ENCODE measurements around the gene UNC13B. TPM values are rescaled to one million over a fixed set of nuclear protein-coding genes. Genes with fewer than 3 reads are reported as not detected.
"Not testable (repeated sequence)": the region's sequence is repeated elsewhere in the genome, so short reads cannot be mapped to it uniquely, and the experiment has no call there.

The UNC13B gene
- total RNA-seq, 1 donor from 2014 or later = 39.9 TPM

- Mint-ChIP-seq H3K27ac (ENCODE audit: unreplicated experiment) (no peak overlapping the region), H3K36me3 (ENCODE audit: low read depth, unreplicated experiment) (peaks cover 17% of the 10 kb centered on the region), H3K9me3 (ENCODE audit: unreplicated experiment) (peaks cover 4% of the 10 kb centered on the region), H3K4me3 (ENCODE audit: unreplicated experiment) (no peak overlapping the region), H3K27me3 (ENCODE audit: unreplicated experiment) (peaks cover 1% of the 10 kb centered on the region), H3K4me1 (ENCODE audit: unreplicated experiment) (no peaks in the 10 kb centered on the region)
- DNase-seq (ENCODE audit: low spot score) = no peak
- no peak for TF ChIP-seq CTCF (IDR thresholded peaks at IDR 0.05; ENCODE audit: unreplicated experiment)
Measured at GRCh38 chr9:35136866-35137265, 24.9 kb upstream of the UNC13B start.

- no peak for DNase-seq (ENCODE audit: low spot score)
- no peak overlapping the region for H3K27ac Mint-ChIP-seq (ENCODE audit: unreplicated experiment)
- H3K4me1 Mint-ChIP-seq (ENCODE audit: unreplicated experiment) = no peaks in the 10 kb centered on the region
- H3K9me3 Mint-ChIP-seq (ENCODE audit: unreplicated experiment) = peaks cover 4% of the 10 kb centered on the region
- TF ChIP-seq CTCF (IDR thresholded peaks at IDR 0.05; ENCODE audit: unreplicated experiment) = no peak
- no peak overlapping the region for H3K4me3 Mint-ChIP-seq (ENCODE audit: unreplicated experiment)
- H3K36me3 Mint-ChIP-seq (ENCODE audit: low read depth, unreplicated experiment) = peaks cover 18% of the 10 kb centered on the region
- peaks cover 1% of the 10 kb centered on the region for H3K27me3 Mint-ChIP-seq (ENCODE audit: unreplicated experiment)
Measured at GRCh38 chr9:35140093-35140492, 21.7 kb upstream of the UNC13B start.

GRCh38 chr9:35142037-35142436 lies 19.8 kb upstream of the UNC13B start:
- Mint-ChIP-seq H3K27ac (ENCODE audit: unreplicated experiment) (no peak overlapping the region), H3K4me1 (ENCODE audit: unreplicated experiment) (no peaks in the 10 kb centered on the region), H3K9me3 (ENCODE audit: unreplicated experiment) (peaks cover 4% of the 10 kb centered on the region), H3K36me3 (ENCODE audit: low read depth, unreplicated experiment) (peaks cover 18% of the 10 kb centered on the region), H3K27me3 (ENCODE audit: unreplicated experiment) (peaks cover 1% of the 10 kb centered on the region), H3K4me3 (ENCODE audit: unreplicated experiment) (no peak overlapping the region)
- no peak for DNase-seq (ENCODE audit: low spot score)
- TF ChIP-seq CTCF (IDR thresholded peaks at IDR 0.05; ENCODE audit: unreplicated experiment) = no peak

GRCh38 chr9:35147941-35148563 lies 13.8 kb upstream of the UNC13B start:
- Mint-ChIP-seq H3K36me3 (ENCODE audit: low read depth, unreplicated experiment) (peaks cover 13% of the 10 kb centered on the region), H3K9me3 (ENCODE audit: unreplicated experiment) (peaks cover 12% of the 10 kb centered on the region)
- not testable (repeated sequence) for DNase-seq (ENCODE audit: low spot score); H3K4me3 Mint-ChIP-seq (ENCODE audit: unreplicated experiment); H3K27ac Mint-ChIP-seq (ENCODE audit: unreplicated experiment); H3K4me1 Mint-ChIP-seq (ENCODE audit: unreplicated experiment); H3K27me3 Mint-ChIP-seq (ENCODE audit: unreplicated experiment)

- H3K36me3 Mint-ChIP-seq (ENCODE audit: low read depth, unreplicated experiment) = peaks cover 13% of the 10 kb centered on the region
- DNase-seq (ENCODE audit: low spot score) = no peak
- no peak overlapping the region for H3K4me3 Mint-ChIP-seq (ENCODE audit: unreplicated experiment)
- no peak for TF ChIP-seq CTCF (IDR thresholded peaks at IDR 0.05; ENCODE audit: unreplicated experiment)
- H3K27ac Mint-ChIP-seq (ENCODE audit: unreplicated experiment) = no peak overlapping the region
- no peaks in the 10 kb centered on the region for H3K4me1 Mint-ChIP-seq (ENCODE audit: unreplicated experiment)
- no peaks in the 10 kb centered on the region for H3K27me3 Mint-ChIP-seq (ENCODE audit: unreplicated experiment)
- H3K9me3 Mint-ChIP-seq (ENCODE audit: unreplicated experiment) = peaks cover 11% of the 10 kb centered on the region
Measured at GRCh38 chr9:35152926-35153325, 8.9 kb upstream of the UNC13B start.

All from endothelial cell (in vitro differentiated cells).